GM21576 (cell line): ENCODE data around the gene FYCO1.
"Not testable (repeated sequence)": the region's sequence is repeated elsewhere in the genome, so short reads cannot be mapped to it uniquely, and the experiment has no call there.

Experiments
- ATAC-seq: cut with Tn5 transposase; IDR thresholded peaks from one replicate; pipeline ENCODE4 v1.9.1; 2021; ENCODE audit warnings: mild to moderate bottlenecking, moderate library complexity; ENCODE audit not compliant: unreplicated experiment

FYCO1 gene

GRCh38 chr3:46010519-46011113 is 15.0 kb upstream of the FYCO1 start:
- ATAC-seq, result no peak

DNA sequence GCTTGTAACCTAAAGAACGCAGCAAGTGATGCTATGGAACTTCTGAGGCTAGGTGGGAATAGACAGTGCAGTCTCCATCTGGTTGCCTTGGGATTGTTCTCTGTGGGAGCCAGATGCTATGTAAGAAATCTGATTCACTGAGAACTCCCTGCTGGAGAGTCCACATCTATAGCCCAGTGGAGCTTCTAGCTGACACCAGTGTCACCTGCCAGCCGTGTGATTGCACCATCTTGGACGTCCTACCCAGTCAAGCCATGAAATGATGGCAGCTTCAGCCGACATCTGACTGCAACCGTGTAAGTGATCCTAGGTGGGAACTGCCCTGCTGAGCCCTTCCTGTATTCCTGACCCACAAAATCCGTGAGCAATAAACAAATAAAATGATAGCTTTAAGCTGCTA is 12.4 kb upstream of the FYCO1 start:
- ATAC-seq, result no peak

DNA sequence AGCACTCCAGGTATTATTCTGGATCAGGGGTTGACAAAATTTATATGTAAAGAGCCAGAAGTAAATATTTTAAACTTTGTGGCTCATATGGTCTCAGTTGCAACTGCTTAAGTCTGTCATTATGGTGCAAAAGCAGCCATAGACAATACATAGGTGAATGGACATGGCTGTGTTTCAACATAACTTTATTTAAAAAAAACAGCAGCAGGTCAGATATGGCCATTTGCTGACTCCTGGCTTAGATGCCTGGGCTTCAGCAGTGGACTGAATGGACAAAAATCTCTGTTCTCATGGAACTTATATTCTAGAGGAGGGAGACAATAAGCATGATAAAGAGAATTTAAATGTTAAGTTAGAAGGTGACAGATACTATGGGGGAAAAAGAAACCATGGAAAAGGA is 11.7 kb upstream of the FYCO1 start:
- no peak for ATAC-seq

- ATAC-seq, result no peak
Measured at GRCh38 chr3:46006238-46007032, 10.8 kb upstream of the FYCO1 start.

GRCh38 chr3:46003706-46004105 is 8.1 kb upstream of the FYCO1 start:
- not testable (repeated sequence) for ATAC-seq

DNA sequence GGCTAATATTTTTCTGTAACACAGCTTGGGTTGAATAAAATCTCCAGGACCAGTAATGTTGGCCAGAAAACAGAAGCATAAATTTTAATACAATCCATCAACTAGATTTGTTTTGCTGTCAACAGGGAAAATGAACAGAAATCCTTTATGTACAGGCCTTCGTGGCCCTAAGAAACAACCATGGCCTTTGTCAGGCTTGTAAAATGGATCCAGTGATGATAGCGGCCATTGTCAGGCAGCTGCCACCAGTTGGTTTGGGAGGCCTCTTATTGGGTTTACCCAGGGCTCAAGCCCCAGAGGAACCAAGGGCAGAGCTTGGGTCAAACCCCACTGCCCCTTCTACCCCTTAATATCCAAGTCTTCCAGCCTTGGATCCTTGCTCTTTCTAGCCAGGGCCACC is 5.6 kb upstream of the FYCO1 start:
- ATAC-seq, result no peak

DNA sequence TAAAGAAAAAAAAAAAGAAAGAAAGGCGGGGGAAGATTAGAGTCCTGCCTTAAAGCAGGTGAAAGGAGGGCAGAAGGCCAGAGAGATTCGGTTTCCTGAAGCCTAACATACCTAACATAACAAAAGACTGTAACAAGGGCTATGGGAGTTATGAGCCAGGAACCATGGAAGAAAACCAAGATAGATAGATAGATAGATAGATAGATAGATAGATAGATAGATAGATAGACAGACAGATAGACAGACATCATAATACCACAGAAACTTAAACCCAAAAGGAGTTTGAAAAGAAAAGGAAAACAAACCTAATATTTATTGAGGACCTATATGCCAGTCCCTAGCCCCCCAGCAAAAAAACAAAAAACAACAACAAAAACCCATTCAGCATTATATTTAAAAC is 2.3 kb upstream of the FYCO1 start:
- ATAC-seq, result no peak

- ATAC-seq, result not testable (repeated sequence)
Measured at GRCh38 chr3:45997499-45997898, 1.9 kb upstream of the FYCO1 start.

- peak; percentile 8 for ATAC-seq
Measured at GRCh38 chr3:45994419-45995235, 997 bp downstream of the FYCO1 start.

- ATAC-seq, result no peak
Measured at GRCh38 chr3:45993421-45994027, 2.1 kb downstream of the FYCO1 start.

GRCh38 chr3:45992821-45993221 is 2.8 kb downstream of the FYCO1 start:
- no peak for ATAC-seq

GRCh38 chr3:45992133-45992729 is 3.4 kb downstream of the FYCO1 start:
- ATAC-seq, result no peak

DNA sequence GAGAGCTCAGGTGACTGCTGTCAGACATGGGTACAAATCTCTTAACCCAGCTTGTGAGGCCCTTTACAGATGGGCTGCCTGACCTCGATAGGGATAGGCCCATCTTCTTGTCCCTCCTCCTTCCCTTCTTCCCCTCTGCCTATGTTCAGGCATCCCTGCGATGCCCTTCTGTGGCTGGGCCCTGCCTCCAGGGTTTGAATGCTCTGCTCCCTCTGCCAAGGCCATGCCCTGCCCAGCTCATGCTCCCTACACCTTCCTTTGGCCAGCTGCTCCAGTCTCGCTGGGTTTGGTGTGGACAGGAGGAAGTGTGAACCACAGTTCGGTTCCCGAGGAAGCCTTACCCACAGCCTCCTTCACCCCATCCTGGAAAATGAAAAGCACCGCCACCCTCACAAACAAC is 4.3 kb downstream of the FYCO1 start:
- no peak for ATAC-seq

DNA sequence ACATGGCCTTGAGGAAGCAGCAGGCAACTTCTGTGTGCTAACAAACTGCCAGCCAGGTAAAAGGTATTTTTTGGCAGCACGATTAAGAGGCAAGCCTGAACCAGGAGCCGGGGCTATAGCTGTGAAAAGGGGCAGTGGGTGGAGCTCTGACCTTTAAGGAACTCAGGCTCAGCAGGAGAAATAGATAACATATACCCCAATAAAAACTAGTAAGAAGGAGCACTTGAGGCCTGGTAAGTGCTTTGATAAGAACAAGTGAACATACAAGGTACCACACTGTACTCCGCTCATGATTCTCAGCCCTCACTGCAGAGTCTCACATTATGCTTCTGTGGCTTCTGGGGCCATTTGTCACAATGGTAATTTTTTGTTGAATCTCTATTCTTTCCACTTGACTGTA is 5.4 kb downstream of the FYCO1 start:
- ATAC-seq, result no peak

DNA sequence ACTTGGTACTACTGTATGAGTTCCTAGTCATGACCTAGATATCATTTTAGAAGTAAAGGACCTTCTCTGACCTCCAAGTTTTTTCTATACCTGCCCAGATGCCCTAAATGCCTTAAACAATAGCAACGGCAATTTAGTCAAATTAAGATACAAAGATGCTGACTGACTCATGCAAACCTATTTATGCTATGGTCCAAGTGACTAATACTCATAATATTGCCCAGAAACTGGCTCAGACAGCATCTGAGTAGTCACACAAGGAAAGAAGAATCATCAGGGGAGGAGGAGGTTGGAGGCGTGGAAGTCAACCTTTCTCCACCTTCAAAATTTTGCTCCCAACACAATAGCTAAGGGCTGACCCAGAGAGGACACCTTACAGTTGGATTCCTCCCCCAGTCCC is 6.8 kb downstream of the FYCO1 start:
- no peak for ATAC-seq

DNA sequence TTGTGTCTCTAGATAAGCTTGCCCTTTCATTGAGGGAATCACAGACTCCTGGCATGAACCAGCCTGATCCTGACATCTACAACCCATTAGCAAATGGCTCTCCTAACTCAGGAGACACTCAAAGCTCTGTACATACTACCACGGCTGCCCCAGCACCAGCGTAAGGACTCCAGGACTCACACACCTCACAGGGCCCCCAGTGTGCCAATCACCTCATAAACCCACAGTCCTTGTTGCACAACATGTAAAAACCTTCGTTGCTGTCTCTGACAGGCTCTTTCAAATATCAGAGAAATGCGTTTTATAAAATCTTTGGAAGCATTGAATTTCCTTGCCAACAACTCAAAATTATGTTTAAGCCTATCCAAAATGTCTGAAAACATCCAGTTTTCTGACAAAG is 7.3 kb downstream of the FYCO1 start:
- no peak for ATAC-seq

GRCh38 chr3:45987368-45988291 is 8.0 kb downstream of the FYCO1 start:
- no peak for ATAC-seq

DNA sequence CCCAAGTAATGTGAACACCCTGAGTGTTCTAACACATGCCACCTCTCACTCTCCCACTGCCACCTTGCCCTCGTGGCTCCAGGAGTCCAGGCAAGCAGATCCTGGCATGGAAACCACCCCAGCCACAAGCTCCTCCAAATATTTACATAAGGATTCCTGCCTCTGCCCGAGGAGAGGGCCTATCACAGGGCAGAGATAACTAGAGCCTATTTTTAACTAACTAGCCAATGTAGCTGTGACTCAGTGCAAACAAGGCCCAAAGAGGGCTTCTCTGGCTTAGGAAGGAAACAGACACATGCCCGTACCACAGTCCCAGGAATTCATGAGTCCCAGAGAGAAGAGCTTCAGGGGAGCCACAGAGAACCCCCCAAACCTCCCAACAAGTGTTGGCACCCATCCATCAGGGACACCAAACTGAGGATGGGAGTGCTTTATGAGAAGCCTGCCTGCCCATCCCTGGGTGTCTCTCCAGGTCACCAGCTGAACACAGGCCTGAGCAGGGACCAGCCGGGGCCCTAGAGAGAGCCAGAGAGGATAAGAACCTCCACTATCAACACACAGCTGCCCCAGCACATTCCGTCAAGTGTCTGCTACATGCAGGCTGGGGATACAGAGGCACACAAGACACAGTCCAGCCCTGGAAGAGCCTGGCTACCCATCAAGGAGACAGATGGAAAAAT is 9.2 kb downstream of the FYCO1 start:
- ATAC-seq, result no peak

GRCh38 chr3:45985532-45986302 is 9.9 kb downstream of the FYCO1 start:
- ATAC-seq, result no peak
